HEK293T (cell line): Measurements from ENCODE around the gene GHRL.

Experiments used
- CTCF ChIA-PET: fragments of 350-600 bp; formaldehyde crosslinking; extraction: SDS; loops from one replicate; lab custom pipeline; 2021; ENCODE audit warnings: antibody characterized with exemption, inconsistent platforms; lab: Yijun Ruan, JAX
- POLR2A ChIA-PET: fragments of 350-600 bp; formaldehyde crosslinking; extraction: SDS; loops from one replicate; lab custom pipeline; 2020; ENCODE audit warnings: antibody characterized with exemption, inconsistent platforms; lab: Yijun Ruan, JAX
- DNase-seq: peaks from one replicate; pipeline ENCODE4 v3.0.0; 2012; ENCODE audit warnings: mixed read lengths; ENCODE audit errors: extremely low spot score
- ARNT ChIP-seq: fragments of 450-650 bp; IDR thresholded peaks from 2 replicates; pipeline ENCODE4 v1.6.1; 2017; ENCODE audit warnings: mild to moderate bottlenecking
- BHLHE40 ChIP-seq: fragments of 450-650 bp; IDR thresholded peaks from 2 replicates; pipeline ENCODE4 v1.6.1; 2016; ENCODE audit warnings: mild to moderate bottlenecking, moderate library complexity, borderline replicate concordance
- CTBP1 ChIP-seq: fragments of 450-650 bp; IDR thresholded peaks from 2 replicates; pipeline ENCODE4 v1.6.1; 2016; ENCODE audit warnings: borderline replicate concordance
- ELF4 ChIP-seq: fragments of 450-650 bp; IDR thresholded peaks from 2 replicates; pipeline ENCODE4 v1.6.1; 2017; ENCODE audit warnings: antibody characterized with exemption
- FOXA1 ChIP-seq: fragments of 450-650 bp; IDR thresholded peaks from 2 replicates; pipeline ENCODE4 v1.6.1; 2016; ENCODE audit warnings: mild to moderate bottlenecking
- FOXK2 ChIP-seq: fragments of 450-650 bp; IDR thresholded peaks from 2 replicates; pipeline ENCODE4 v1.6.1; 2016; ENCODE audit warnings: mild to moderate bottlenecking
- FOXM1 ChIP-seq: fragments of 450-650 bp; IDR thresholded peaks from 2 replicates; pipeline ENCODE4 v1.6.1; 2017; ENCODE audit warnings: mild to moderate bottlenecking, borderline replicate concordance
- HDGF ChIP-seq: fragments of 450-650 bp; IDR thresholded peaks from 2 replicates; pipeline ENCODE4 v1.6.1; 2017; ENCODE audit warnings: antibody characterized with exemption, borderline replicate concordance
- L3MBTL2 ChIP-seq: fragments of 450-650 bp; conservative IDR thresholded peaks from 2 replicates; pipeline ENCODE4 v1.6.1; 2016; ENCODE audit warnings: mild to moderate bottlenecking
- LEF1 ChIP-seq: fragments of 450-650 bp; IDR thresholded peaks from 2 replicates; pipeline ENCODE4 v1.6.1; 2017; ENCODE audit warnings: mild to moderate bottlenecking, borderline replicate concordance
- NFRKB ChIP-seq: fragments of 450-650 bp; IDR thresholded peaks from 2 replicates; pipeline ENCODE4 v1.6.1; 2016; ENCODE audit warnings: mild to moderate bottlenecking, moderate library complexity
- SP1 ChIP-seq: fragments of 450-650 bp; IDR thresholded peaks from 2 replicates; pipeline ENCODE4 v1.6.1; 2017
- SUZ12 ChIP-seq: fragments of 450-650 bp; IDR thresholded peaks from 2 replicates; pipeline ENCODE4 v1.6.1; 2016; ENCODE audit warnings: mild to moderate bottlenecking
- TARDBP ChIP-seq: fragments of 450-650 bp; IDR thresholded peaks from 2 replicates; pipeline ENCODE4 v1.6.1; 2016
- ZNF384 ChIP-seq: fragments of 450-650 bp; IDR thresholded peaks from 2 replicates; pipeline ENCODE4 v1.6.1; 2016
- TF ChIP-seq, protein P1 (sequence below): fragments of 450-650 bp; IDR thresholded peaks from 2 replicates; pipeline ENCODE4 v1.6.1; 2016

The GHRL gene

DNA sequence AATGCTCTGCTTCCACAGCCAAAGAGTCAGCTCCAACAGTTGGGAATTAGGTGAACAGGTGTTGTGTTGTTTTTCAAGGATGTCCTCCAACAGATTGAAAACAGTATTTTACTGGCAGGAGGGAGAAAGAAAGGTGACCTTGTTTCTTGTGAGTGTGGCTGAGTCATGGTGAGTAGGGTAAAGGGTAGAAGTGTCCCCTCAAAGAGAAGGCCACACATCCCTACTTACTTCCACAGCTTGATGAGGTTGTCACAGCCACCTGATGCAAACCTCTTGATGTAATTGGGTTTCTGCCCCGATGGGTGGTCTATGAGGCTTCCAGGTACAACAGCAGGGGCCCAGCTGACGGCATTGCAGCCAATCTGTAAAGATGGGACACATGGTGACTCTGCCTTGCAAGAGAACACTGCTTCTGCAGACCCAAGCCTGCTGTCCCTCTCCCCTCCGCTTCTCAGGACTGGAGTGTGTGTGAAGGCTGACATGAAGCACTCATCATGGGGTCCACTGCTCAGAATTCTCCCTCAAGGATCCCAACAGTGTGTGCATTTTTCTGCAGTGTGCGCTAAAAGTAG is 12.7 kb upstream of the GHRL start:
- ChIA-PET POLR2A (no interaction called here), CTCF (no interaction called here)
- DNase-seq = no peak
- TF ChIP-seq ELF4 = no peak
- no peak for TF ChIP-seq HDGF
- no peak for TF ChIP-seq ARNT
- TF ChIP-seq FOXA1 = no peak
- no peak for TF ChIP-seq TARDBP
- no peak for TF ChIP-seq SP1
- TF ChIP-seq FOXK2 = no peak
- no peak for TF ChIP-seq FOXM1
- no peak for TF ChIP-seq LEF1
- TF ChIP-seq BHLHE40 = no peak
- no peak for TF ChIP-seq SUZ12
- no peak for TF ChIP-seq CTBP1
- TF ChIP-seq, protein P1, sequence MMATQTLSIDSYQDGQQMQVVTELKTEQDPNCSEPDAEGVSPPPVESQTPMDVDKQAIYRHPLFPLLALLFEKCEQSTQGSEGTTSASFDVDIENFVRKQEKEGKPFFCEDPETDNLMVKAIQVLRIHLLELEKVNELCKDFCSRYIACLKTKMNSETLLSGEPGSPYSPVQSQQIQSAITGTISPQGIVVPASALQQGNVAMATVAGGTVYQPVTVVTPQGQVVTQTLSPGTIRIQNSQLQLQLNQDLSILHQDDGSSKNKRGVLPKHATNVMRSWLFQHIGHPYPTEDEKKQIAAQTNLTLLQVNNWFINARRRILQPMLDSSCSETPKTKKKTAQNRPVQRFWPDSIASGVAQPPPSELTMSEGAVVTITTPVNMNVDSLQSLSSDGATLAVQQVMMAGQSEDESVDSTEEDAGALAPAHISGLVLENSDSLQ = no peak
- no peak for TF ChIP-seq L3MBTL2
- TF ChIP-seq NFRKB = no peak
- TF ChIP-seq ZNF384 = no peak

DNA sequence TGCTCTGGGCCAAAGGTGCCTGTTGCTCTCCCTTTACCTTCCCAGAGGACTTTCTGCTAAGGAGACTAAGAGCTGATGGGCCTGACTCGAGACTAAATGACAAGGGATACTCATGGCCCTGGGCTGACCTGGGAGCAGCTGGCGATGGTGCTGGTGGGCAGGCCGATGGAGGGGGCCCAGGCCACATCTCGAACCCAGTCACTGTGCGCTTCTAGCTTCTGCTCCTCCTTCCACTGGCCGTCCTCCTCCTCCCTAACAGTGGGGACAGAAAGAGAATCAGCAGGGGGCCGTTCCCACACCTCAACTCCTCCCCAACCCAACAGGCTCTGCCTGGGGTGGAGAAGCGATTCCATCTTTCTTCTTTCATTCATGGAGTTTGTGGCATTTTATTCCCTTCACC is 12.2 kb upstream of the GHRL start:
- DNase-seq = no peak
- ChIA-PET CTCF (interaction anchor here (0.6 kb wide), 1 partner anchor 112 kb away, joined by 3 read pairs; no protein-coding TSS in a partner anchor), POLR2A (no interaction called here)
- TF ChIP-seq CTBP1 (no peak), FOXM1 (no peak), L3MBTL2 (no peak), SUZ12 (no peak), ARNT (no peak), TARDBP (no peak), NFRKB (no peak), ELF4 (no peak), HDGF (no peak), ZNF384 (no peak), BHLHE40 (no peak), LEF1 (no peak), FOXA1 (no peak), SP1 (no peak), FOXK2 (no peak)
- TF ChIP-seq, protein P1 = no peak

DNA sequence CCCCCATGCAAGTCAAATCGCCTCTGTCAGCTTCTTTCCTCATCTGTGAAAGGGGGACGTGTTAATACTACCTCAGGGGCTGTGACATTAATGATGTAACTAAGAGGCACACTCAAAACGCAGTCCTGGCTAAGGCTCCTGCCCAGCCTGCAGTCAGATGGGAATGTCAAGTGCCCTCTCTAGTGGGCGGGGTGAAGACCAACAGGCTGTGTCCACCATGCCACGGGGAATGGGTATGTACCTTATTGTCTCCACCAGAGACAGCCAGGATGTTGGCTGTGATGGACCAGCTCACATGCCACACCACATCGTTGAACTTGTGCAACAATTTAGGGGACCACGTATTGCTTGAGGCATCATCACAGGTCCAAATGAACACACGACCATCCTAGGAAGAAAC is 11.0 kb upstream of the GHRL start:
- CTCF ChIA-PET = no interaction called here

DNA sequence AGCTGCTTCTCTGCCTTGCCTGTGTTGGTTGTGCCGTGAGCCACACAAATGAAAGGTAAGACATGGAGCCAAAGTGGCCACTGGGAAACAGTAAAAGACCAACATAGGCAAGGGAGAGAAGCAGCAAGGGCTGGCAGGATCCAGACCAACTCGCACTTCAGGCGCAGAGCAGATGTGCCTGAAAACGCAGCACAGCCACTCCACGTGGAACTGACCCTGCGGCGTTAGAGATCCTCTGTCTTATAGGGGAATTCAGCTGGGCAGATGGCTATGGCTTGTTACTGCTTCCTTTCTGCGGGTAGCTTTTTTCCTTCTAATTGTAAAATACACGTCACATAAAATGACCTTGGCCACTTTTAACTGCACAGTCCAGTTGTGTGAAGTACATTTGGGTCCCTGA is 10.4 kb upstream of the GHRL start:
- ChIA-PET CTCF (no interaction called here), POLR2A (interaction anchor here (1.4 kb wide), 1 partner anchor 17 kb away, joined by 4 read pairs; the partner anchor contains the start of gene SEC13)
- no peak for TF ChIP-seq NFRKB
- TF ChIP-seq ELF4 = no peak
- no peak for TF ChIP-seq LEF1
- no peak for TF ChIP-seq FOXA1
- no peak for TF ChIP-seq BHLHE40
- TF ChIP-seq L3MBTL2 = no peak
- DNase-seq = no peak

More for the DNA sequence above, 11.0 kb upstream of the GHRL start:
- DNase-seq = no peak
- no peak for TF ChIP-seq FOXA1
- no peak for TF ChIP-seq FOXM1
- TF ChIP-seq ELF4 = no peak
- TF ChIP-seq ARNT = no peak
- TF ChIP-seq SP1 = no peak
- TF ChIP-seq ZNF384 = no peak
- TF ChIP-seq, protein P1 = no peak
- TF ChIP-seq BHLHE40 = no peak
- no peak for TF ChIP-seq FOXK2
- TF ChIP-seq HDGF = no peak
- TF ChIP-seq CTBP1 = no peak
- no peak for TF ChIP-seq NFRKB
- no peak for TF ChIP-seq L3MBTL2
- TF ChIP-seq LEF1 = no peak
- TF ChIP-seq TARDBP = no peak
- TF ChIP-seq SUZ12 = no peak
- POLR2A ChIA-PET = interaction anchor here (1.4 kb wide), 1 partner anchor 17 kb away, joined by 4 read pairs; the partner anchor contains the start of gene SEC13

DNA sequence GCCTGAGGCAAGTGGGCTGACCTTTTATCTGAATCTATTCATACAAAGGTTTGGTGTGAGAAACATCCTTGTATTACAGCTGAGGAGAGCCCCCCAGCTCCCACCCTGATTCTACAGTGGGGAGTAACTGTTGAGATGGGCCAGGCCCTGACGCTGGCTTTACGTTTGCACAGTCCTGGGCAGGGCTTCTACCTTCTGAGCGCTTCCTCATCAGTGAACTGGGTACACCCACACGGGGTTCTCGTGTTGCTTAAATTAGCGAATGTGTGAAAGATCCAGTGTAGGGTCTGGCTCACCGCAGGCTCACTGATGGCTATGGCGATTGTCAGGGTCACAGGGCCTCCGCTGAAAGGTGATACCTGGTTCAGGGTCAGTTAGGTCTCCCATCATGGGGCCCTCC is 7.3 kb upstream of the GHRL start:
- ChIA-PET POLR2A (no interaction called here), CTCF (no interaction called here)
- no peak for DNase-seq
- TF ChIP-seq FOXK2 (no peak), CTBP1 (no peak), TARDBP (no peak), HDGF (no peak), ELF4 (no peak), ZNF384 (no peak), FOXA1 (no peak), FOXM1 (no peak), SP1 (no peak), ARNT (no peak), LEF1 (no peak), BHLHE40 (no peak)
- TF ChIP-seq, protein P1 = no peak

DNA sequence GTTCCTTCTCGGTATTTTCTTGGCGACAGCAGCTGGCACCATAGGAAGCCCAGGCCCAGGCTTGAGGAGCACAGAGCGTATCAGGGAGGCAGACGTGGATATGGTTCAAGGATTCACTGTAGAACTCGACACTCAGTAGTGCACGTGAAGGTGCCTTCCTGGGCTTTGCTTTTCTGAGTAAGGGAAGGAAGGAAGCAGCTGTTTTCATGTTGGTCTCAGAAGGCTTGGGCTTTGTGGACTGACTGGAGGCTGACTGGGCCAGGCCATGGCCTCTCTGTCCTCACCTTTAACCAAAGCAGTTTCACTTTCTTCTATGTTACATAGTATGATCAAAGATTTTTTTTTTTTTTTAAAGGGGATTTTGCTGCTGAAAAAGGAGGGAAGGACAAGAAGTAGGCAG is 6.9 kb upstream of the GHRL start:
- CTCF ChIA-PET = interaction anchor here (0.6 kb wide), 1 partner anchor 605 kb away, joined by 4 read pairs; no protein-coding TSS in a partner anchor
- POLR2A ChIA-PET = no interaction called here
- no peak for TF ChIP-seq FOXK2
- no peak for TF ChIP-seq ARNT
- TF ChIP-seq FOXA1 = no peak
- TF ChIP-seq NFRKB = no peak
- TF ChIP-seq LEF1 = no peak
- no peak for TF ChIP-seq SP1
- no peak for TF ChIP-seq L3MBTL2
- TF ChIP-seq, protein P1 = no peak
- TF ChIP-seq CTBP1 = no peak
- no peak for TF ChIP-seq ELF4
- TF ChIP-seq FOXM1 = no peak
- no peak for TF ChIP-seq TARDBP
- TF ChIP-seq ZNF384 = no peak
- TF ChIP-seq BHLHE40 = no peak
- TF ChIP-seq SUZ12 = no peak
- TF ChIP-seq HDGF = no peak
- no peak for DNase-seq
